SK-N-SH (cell line): ENCODE measurements around the gene CHAT.

ENCODE experiments used
- CTCF ChIP-seq: fragments of 200-600 bp; sonication (generic); IDR thresholded peaks from 2 replicates; pipeline ENCODE4 v1.6.1; 2017; ENCODE audit warnings: antibody characterized with exemption, mild to moderate bottlenecking, moderate library complexity
- GABPA ChIP-seq: IDR thresholded peaks from 2 replicates; pipeline ENCODE4 v1.4.0; 2012; ENCODE audit warnings: low read depth, mild to moderate bottlenecking
- MXI1 ChIP-seq: IDR thresholded peaks from 2 replicates; pipeline ENCODE4 v1.6.1; 2012; ENCODE audit warnings: mild to moderate bottlenecking, low read depth, low read length, improper control_type of control experiment
- POLR2AphosphoS5 ChIP-seq: IDR thresholded peaks from 2 replicates; pipeline ENCODE4 v1.6.1; 2012; ENCODE audit warnings: low read depth, low read length
- RFX5 ChIP-seq: IDR thresholded peaks from 2 replicates; pipeline ENCODE4 v1.6.1; 2012; ENCODE audit warnings: mild to moderate bottlenecking, improper control_type of control experiment, low read length
- TCF12 ChIP-seq: IDR thresholded peaks from 2 replicates; pipeline ENCODE4 v1.4.0; 2012
- USF2 ChIP-seq: fragments of 150-350 bp; IDR thresholded peaks from 2 replicates; pipeline ENCODE4 v1.6.1; 2017; ENCODE audit warnings: antibody characterized with exemption, low read length, low read depth, borderline replicate concordance

GRCh38 chr10:49596836-49597235 lies 17.0 kb upstream of the CHAT start:
- TF ChIP-seq CTCF (no peak), MXI1 (no peak), GABPA (no peak), POLR2AphosphoS5 (no peak), TCF12 (no peak), USF2 (no peak), RFX5 (no peak)
